ENCODE results near the gene RGMA.

The RGMA gene

GRCh38 chr15:93087825-93088199, 1.2 kb downstream of the RGMA start:
- DNase-seq (ENCODE audit: low spot score) = peak; percentile 83

GRCh38 chr15:93086791-93087190, 2.2 kb downstream of the RGMA start:
- TF ChIP-seq, protein P1, sequence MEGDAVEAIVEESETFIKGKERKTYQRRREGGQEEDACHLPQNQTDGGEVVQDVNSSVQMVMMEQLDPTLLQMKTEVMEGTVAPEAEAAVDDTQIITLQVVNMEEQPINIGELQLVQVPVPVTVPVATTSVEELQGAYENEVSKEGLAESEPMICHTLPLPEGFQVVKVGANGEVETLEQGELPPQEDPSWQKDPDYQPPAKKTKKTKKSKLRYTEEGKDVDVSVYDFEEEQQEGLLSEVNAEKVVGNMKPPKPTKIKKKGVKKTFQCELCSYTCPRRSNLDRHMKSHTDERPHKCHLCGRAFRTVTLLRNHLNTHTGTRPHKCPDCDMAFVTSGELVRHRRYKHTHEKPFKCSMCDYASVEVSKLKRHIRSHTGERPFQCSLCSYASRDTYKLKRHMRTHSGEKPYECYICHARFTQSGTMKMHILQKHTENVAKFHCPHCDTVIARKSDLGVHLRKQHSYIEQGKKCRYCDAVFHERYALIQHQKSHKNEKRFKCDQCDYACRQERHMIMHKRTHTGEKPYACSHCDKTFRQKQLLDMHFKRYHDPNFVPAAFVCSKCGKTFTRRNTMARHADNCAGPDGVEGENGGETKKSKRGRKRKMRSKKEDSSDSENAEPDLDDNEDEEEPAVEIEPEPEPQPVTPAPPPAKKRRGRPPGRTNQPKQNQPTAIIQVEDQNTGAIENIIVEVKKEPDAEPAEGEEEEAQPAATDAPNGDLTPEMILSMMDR (IDR thresholded peaks at IDR 0.05; ENCODE audit: borderline replicate concordance, control extremely low read depth, extremely low read depth, insufficient read depth, missing control alignments) = no peak
- no peak for DNase-seq (ENCODE audit: low spot score)
- in situ Hi-C loops (cut with MboI; ENCODE audit: low sequenced_read_pairs, unreplicated experiment) = loop anchor here (25.0 kb wide), 1 partner anchor 1026 kb away; no protein-coding TSS in a partner anchor

More at GRCh38 chr15:93087825-93088199, 1.2 kb downstream of the RGMA start:
- in situ Hi-C loops (cut with MboI; ENCODE audit: low sequenced_read_pairs, unreplicated experiment) = loop anchor here (25.0 kb wide), 1 partner anchor 1024 kb away; no protein-coding TSS in a partner anchor
- TF ChIP-seq, protein P1 (IDR thresholded peaks at IDR 0.05; ENCODE audit: borderline replicate concordance, control extremely low read depth, extremely low read depth, insufficient read depth, missing control alignments) = peak; percentile 77

DNA sequence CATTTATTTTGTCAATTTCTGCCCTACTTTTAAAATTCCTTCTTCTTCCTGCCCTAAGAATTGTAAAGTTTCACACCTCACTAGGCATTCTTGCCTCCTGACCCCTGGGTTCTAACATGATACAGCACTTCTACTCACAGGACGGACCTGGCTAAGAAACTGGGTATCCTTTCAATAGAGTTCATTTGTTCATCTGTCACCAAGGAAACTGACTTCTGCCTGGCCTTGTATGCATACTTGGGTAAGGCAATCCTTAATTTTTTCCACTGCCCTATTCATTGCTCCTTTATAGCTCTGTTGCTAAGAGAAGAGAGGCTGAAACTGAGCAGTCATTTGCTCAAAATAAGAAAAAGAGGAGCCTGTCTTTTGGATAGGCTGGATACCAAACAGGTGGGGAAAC, 3.3 kb downstream of the RGMA start:
- DNase-seq (ENCODE audit: low spot score) = no peak
- in situ Hi-C loops (cut with MboI; ENCODE audit: low sequenced_read_pairs, unreplicated experiment) = loop anchor here (25.0 kb wide), 1 partner anchor 1027 kb away; no protein-coding TSS in a partner anchor
- TF ChIP-seq, protein P1 (IDR thresholded peaks at IDR 0.05; ENCODE audit: borderline replicate concordance, control extremely low read depth, extremely low read depth, insufficient read depth, missing control alignments) = no peak

GRCh38 chr15:93082861-93083260, 6.2 kb downstream of the RGMA start:
- in situ Hi-C loops (cut with MboI; ENCODE audit: low sequenced_read_pairs, unreplicated experiment) = loop anchor here (25.0 kb wide), 1 partner anchor 1029 kb away; no protein-coding TSS in a partner anchor

DNA sequence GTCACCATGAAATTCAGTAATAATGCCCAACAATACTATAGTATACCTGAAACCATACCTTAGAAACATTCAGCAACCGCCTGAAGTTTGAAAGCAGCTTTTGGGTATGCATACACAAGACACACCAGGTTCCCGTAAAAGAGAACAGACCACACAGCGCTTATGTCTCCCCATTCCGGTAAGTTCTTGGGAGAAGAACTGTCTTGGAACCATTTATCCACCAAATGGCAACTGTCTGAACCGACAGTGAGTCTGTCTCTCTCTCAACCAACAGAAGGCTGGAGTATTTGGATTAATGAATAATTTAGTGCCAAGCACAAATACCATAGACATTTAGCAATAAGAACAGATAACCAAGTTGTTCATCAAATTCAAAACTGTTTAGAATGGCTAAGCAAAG, 7.6 kb downstream of the RGMA start:
- DNase-seq (ENCODE audit: low spot score) = no peak
- in situ Hi-C loops (cut with MboI; ENCODE audit: low sequenced_read_pairs, unreplicated experiment) = loop anchor here (25.0 kb wide), 1 partner anchor 1031 kb away; no protein-coding TSS in a partner anchor
- TF ChIP-seq, protein P1 (IDR thresholded peaks at IDR 0.05; ENCODE audit: borderline replicate concordance, control extremely low read depth, extremely low read depth, insufficient read depth, missing control alignments) = no peak

More at GRCh38 chr15:93082861-93083260, 6.2 kb downstream of the RGMA start:
- DNase-seq (ENCODE audit: low spot score) = no peak
- TF ChIP-seq, protein P1 (IDR thresholded peaks at IDR 0.05; ENCODE audit: borderline replicate concordance, control extremely low read depth, extremely low read depth, insufficient read depth, missing control alignments) = no peak

- no peak for DNase-seq (ENCODE audit: low spot score)
- TF ChIP-seq, protein P1 (IDR thresholded peaks at IDR 0.05; ENCODE audit: borderline replicate concordance, control extremely low read depth, extremely low read depth, insufficient read depth, missing control alignments) = no peak
- in situ Hi-C loops (cut with MboI; ENCODE audit: low sequenced_read_pairs, unreplicated experiment) = loop anchor here (25.0 kb wide), 1 partner anchor 1032 kb away; no protein-coding TSS in a partner anchor
These were observed 8.6 kb downstream of the RGMA start for GRCh38 chr15:93080451-93080850.
